GDM1 (cell line): ENCODE results near the gene TNFSF13.
A peak's percentile ranks its signal among the peaks of the same experiment; 100 is the strongest.

ENCODE experiments used
- DNase-seq: peaks from one replicate; lab custom pipeline; 2025; lab: John Stamatoyannopoulos, UW

The TNFSF13 gene, protein sequence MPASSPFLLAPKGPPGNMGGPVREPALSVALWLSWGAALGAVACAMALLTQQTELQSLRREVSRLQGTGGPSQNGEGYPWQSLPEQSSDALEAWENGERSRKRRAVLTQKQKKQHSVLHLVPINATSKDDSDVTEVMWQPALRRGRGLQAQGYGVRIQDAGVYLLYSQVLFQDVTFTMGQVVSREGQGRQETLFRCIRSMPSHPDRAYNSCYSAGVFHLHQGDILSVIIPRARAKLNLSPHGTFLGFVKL

DNA sequence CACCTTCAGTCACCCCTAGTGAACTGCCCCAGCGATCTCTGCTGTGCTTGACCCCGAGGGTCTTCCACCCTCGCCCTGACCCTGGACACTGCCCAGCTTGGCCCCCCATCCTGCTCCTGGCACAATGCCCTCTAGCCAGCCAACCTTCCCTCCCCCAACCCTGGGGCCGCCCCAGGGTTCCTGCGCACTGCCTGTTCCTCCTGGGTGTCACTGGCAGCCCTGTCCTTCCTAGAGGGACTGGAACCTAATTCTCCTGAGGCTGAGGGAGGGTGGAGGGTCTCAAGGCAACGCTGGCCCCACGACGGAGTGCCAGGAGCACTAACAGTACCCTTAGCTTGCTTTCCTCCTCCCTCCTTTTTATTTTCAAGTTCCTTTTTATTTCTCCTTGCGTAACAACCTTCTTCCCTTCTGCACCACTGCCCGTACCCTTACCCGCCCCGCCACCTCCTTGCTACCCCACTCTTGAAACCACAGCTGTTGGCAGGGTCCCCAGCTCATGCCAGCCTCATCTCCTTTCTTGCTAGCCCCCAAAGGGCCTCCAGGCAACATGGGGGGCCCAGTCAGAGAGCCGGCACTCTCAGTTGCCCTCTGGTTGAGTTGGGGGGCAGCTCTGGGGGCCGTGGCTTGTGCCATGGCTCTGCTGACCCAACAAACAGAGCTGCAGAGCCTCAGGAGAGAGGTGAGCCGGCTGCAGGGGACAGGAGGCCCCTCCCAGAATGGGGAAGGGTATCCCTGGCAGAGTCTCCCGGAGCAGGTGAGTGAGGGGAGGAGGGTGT, at the start of gene TNFSF13:
Gene TNFSF13, plus strand, starts transcription at position 207 of the 776 bp plus-strand sequence. Its CDS starts 290 bp downstream, at position 497.
- DNase-seq, result peak; percentile 33

DNA sequence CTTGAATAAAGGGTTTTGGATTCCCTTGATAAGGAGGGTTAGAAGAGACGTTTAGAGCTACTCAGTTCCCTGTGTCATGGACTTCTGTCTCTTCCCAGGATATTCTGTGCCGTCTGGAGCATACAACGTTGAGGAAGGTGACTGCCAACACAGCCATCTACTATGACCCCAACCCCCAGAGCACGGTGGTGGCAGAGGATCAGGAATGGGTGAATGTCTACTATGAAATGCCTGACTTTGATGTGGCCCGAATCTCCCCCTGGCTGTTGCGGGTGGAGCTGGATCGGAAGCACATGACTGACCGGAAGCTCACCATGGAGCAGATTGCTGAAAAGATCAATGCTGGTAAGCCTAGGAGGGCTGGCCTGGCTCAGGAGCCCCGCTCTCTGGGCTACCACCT, 49.7 kb upstream of the TNFSF13 start:
- no peak for DNase-seq

DNA sequence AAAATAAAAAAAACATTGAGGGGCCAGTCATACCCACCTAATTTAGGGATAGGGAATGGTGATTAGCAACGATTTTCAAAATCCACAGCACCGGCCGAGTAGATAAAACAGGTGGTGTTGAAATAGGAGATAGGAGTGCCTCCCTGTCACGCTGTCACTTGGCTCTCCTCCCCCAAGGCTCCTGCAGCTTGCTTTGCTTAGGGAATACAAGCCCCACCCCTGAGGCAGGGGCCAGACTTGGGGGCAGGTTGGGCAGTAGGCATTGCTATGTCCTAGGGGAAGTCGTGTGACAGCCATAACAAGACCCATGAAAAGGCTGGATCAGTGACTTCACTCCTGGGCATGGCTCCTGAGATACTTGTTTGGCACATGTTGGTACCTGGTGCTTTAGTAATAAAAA, 48.6 kb upstream of the TNFSF13 start:
- no peak for DNase-seq

DNA sequence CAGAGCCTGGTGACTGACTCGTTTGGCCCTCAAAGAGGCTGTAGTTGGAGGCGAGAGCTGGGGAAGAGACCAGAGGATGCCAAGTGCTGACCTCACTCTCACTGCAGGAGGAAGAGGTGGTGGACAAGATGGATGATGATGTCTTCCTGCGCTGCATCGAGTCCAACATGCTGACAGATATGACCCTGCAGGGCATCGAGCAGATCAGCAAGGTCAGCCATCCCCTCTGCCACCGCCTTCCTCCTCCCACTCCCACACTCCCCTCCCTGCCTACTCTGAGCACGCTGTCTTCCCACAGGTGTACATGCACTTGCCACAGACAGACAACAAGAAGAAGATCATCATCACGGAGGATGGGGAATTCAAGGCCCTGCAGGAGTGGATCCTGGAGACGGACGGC, 47.4 kb upstream of the TNFSF13 start:
- DNase-seq, result no peak

DNA sequence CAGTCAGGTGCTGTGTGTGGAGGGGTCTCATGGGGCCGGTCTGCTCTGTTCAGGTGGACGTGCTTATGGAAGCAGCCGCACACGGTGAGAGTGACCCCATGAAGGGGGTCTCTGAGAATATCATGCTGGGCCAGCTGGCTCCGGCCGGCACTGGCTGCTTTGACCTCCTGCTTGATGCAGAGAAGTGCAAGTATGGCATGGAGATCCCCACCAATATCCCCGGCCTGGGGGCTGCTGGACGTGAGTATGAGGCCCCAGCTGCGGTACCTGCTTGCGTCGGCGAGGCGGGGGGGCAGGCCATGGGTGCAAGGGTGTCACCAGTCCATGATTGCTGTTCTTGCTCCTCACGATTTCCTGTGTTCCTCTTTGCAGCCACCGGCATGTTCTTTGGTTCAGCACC, 46.4 kb upstream of the TNFSF13 start:
- no peak for DNase-seq

DNA sequence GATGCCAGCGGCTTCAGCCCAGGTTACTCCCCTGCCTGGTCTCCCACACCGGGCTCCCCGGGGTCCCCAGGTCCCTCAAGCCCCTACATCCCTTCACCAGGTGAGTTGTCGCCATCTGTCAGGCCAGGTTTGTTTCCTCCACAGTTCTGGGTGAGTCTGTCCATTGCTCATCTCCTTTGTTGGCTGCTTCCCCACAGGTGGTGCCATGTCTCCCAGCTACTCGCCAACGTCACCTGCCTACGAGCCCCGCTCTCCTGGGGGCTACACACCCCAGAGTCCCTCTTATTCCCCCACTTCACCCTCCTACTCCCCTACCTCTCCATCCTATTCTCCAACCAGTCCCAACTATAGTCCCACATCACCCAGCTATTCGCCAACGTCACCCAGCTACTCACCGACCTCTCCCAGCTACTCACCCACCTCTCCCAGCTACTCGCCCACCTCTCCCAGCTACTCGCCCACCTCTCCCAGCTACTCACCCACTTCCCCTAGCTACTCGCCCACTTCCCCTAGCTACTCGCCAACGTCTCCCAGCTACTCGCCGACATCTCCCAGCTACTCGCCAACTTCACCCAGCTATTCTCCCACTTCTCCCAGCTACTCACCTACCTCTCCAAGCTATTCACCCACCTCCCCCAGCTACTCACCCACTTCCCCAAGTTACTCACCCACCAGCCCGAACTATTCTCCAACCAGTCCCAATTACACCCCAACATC, 45.6 kb upstream of the TNFSF13 start:
- no peak for DNase-seq

DNA sequence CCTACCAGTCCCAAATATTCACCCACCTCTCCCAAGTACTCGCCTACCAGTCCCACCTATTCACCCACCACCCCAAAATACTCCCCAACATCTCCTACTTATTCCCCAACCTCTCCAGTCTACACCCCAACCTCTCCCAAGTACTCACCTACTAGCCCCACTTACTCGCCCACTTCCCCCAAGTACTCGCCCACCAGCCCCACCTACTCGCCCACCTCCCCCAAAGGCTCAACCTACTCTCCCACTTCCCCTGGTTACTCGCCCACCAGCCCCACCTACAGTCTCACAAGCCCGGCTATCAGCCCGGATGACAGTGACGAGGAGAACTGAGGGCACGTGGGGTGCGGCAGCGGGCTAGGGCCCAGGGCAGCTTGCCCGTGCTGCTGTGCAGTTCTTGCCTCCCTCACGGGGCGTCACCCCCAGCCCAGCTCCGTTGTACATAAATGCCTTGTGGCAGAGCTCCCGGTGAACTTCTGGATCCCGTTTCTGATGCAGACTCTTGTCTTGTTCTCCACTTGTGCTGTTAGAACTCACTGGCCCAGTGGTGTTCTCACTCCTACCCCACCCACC, 44.6 kb upstream of the TNFSF13 start:
- DNase-seq, result no peak

DNA sequence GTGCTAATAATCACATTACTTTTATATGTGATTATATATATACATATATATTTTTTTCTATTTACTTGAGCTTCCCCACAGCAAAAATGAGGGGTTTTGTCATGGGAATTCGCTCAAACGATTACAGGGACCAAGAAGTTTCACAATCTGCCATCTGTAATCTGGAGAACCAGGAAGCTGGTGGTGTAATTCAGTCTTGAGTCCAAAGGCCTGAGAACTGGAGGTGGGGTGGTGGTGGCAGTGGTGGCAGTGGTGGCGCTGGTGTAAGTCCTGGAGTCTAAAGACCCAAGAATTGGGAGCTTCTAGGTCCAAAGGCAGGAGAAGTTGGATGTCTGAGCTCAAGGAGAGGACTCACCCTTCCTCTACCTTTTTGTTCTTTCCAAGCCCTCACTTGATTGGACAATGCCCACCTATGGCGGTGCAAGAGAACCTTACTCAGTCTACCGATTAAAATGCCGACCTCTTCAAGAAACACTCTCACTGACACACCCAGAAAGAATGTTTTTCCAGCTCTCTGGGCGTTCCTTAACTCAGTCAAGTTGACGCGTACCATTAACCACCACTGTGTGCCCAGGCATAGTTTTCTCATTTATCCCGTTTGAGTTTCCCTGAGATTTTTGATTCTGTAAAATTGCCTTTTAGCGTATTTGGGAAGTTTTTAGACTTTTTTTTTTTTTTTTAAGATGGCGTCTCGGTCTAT, 42.5 kb upstream of the TNFSF13 start:
- DNase-seq, result no peak

DNA sequence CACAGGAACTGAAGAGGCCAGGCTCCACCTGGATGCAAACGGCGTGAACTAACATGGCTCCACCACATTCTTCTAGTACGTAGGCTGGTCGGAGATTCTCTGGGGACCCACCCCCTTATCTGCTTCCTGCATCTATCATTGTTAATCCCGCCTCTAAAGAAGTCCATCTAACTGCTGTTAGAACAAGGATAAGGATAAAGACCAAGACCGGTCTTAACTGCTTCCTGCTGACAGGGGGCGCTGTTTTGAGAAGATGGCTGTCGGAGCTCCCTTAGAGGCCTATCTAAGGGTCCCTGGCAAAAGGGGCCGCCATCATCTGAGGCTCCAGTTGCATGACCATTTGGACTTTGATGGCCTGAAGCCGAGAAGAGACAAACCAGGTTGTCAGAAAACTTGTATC, 35.5 kb upstream of the TNFSF13 start:
- no peak for DNase-seq

DNA sequence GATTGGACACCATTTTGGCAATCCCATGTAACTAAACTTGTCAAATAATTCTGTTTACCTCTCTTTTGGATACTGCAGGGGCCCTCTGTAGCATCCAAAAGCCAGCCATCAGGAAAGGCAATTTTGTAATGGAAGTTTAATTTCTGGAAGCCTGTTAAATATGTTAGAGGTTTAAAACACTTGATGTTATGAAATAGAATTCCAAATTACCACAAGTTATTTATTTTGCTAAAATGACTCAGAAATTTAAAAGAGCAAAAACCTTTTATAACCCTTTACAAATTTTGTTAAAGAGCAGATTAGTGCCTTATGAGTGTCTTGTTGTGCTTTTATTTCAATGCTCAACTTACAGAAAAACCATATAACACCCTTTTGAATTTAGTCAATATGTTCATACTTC, 29.7 kb upstream of the TNFSF13 start:
- DNase-seq, result no peak

DNA sequence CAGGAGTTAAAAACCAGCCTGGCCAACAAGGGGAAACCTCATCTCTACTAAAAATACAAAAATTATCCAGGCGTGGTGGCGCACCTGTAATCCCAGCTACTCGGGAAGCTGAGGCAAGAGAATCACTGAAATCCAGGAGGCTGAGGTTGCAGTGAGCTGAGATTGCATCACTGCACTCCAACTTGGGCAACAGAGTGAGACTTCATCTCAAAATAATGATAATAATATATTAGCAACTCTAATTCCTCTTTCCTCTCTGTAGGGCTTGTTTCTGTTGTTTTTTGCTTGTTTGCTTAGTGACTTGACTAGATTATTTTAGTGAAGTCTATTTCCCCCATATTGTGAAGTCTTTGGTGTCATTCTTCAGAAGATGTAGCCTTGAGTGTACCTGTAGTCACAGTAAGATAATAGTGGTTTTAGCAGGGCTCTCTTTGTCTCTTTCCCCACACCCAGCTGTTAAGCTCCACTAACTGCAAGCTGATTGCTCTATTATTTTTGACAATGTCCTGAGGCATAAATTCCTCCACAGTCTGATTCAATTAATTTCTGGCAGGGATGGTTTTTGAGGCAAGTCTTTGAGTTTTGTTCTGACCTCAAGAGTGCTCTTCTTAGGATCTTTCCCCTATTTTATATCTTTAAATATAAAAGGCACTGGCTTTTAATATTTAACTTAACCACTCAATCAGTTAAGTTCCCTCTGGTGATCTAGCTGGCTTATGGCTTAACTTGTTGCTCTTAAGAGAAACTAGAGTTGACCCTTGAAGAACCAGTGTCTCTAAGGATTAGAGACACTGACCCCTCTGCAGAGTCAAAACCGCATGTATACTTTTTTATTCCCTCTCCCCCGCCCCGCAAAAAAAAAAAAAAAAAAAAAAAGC, 28.3 kb upstream of the TNFSF13 start:
- no peak for DNase-seq

DNA sequence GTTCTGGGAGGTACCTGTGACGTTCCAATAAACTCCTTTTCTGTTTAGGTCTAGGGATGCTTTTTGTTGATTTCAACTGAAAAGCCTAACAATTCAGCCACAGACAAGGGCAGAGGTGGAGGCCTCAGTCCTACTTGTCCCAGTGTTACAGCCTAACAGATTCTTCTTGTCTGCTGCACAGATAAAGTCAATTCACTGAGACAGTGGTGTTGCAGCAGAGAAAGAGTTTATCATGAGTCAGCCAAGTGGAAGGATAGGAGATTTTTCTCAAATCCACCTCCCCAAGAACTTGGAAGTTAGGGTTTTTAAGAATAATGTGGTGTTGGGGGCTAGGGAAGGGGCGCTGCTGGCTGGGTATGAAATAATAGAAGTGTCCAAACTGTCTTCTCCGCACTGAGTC, 20.5 kb upstream of the TNFSF13 start:
- no peak for DNase-seq

DNA sequence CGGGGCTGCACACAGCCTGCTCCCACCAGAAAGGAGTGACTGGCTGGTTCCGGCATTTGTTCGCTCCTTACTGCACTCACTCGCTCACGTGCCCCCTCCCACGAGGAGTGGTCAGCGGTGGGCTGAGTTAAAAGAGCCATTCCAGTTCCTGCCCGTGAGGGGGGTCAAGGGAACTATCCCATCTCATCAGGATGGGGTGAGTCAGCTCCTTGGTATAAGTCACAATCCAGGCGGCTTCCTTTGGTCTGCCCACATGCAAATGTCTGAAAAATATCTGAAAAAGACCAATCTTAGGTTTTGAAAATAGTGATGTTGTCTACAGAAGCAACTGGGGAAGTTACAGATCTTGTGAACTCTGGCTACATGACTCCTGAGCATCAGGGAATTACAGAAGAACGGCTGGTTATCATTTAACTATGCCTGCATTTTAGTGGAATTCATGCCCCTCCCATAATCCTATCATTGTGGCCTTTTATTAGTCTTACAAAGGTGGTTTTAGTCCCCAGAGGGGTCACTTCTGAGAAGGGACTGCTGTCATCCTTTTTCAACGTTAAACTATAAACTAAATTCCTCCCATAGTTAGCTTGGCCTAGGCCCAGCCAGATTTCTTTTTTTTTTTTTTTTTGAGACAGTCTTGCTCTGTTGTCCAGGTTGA, 19.5 kb upstream of the TNFSF13 start:
- no peak for DNase-seq

DNA sequence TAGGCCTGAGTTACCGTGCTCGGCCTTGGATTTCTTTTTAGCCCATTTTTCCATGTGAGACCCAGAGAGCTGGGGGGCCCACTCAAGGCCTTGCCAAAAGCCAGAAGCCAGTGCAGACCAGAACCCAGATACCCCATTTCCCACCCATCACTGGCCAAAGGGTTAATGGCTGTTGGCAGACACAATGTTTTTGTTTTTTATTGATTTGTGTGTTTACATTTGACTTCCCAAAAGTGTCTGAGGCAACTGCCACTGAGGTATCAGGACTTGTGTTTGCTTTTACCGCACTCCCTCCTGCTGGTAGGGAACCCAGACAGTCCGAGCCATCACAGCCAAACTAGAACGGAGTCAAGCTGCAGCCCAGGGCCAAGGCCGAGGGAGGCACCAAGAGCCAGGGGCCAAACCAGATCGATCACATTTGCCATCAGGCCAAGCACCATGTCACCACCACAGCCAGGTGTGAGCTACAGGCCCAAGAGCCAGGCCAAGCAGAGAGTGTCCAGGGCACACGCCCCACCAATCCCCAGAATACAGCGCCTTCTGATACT, 17.4 kb upstream of the TNFSF13 start:
- DNase-seq, result no peak

DNA sequence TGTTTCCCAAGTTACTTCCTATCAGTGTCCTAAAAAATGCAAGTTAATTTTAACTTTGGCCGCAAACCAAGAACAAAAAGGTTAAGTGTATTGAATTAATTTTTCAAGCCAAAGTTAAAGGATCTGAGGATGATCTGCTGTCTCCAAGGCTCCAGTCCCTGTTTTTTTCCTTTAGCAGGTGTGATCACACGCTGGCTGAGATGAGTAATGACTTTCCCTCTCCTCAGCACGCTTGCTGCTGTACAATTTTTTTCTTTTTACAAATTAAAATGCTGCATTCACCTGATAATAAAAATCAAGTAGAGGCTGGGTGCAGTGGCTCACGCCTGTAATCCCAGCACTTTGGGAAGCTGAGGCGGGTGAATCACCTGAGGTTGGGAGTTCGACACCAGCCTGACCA, 13.6 kb upstream of the TNFSF13 start:
- DNase-seq, result no peak

DNA sequence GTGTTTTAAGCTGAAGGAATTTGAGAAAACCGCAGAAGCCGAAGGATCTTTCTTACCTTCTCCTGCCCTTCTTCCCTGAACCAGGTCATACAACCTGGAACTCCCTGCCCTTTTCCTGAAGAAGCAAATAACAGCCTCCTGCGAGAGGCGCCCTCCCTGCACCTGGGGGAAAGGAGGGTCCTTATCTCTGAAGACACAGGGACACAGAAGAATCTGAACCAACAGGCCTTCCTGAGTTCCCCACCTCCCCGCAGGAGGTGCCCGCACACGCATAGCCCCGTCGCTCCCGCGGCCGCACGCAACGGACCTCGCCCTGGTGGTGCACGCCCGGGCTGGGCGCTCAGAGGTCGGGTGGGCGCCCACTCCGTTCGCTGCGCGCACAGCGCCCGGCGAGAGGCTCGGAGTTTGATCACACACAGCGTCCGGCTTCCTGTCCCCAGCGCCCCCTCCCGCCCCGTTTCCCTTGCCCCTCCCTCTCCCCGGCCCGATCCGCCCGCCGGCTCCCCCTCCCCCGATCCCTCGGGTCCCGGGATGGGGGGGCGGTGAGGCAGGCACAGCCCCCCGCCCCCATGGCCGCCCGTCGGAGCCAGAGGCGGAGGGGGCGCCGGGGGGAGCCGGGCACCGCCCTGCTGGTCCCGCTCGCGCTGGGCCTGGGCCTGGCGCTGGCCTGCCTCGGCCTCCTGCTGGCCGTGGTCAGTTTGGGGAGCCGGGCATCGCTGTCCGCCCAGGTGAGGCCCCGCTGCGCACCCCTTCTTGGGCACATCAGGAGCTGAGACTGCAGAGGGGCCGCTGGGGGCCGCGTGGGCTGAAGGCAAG, 9.8 kb upstream of the TNFSF13 start, which contains the start of gene TNFSF12:
Gene TNFSF12, plus strand, starts transcription at position 474 of the 816 bp plus-strand sequence. Its CDS starts 96 bp downstream, at position 570.
- DNase-seq, result no peak

DNA sequence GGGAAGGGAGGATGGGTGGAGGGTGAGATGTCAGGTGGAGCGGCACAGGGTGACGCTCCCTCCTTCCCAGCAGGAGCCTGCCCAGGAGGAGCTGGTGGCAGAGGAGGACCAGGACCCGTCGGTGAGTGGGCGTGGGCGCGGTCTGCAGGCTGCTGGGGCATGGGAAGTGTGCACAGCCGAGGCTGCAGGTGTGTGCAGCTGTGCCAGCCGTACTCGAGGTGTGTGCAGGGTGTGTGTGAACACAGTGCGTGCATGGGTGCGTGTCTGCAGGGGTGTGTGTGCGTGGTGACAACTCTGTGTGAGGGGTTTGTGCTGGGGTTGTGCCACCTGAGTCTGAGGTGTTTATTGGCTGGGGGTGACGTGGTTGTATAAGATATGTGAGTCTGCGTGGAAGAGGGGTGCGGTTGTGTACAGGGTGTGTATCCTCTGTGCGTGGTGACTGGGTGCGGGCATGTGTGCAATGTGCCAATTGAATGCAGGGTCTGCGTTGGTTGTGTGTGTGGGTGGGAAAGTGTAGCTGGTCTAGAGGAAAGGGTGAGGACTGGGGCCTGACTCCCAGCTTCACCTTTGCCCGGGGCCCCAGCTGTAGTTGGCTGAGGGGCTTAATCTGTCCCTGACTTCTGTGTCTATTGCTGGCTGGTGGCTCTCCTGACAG, 9.0 kb upstream of the TNFSF13 start:
- DNase-seq, result no peak

DNA sequence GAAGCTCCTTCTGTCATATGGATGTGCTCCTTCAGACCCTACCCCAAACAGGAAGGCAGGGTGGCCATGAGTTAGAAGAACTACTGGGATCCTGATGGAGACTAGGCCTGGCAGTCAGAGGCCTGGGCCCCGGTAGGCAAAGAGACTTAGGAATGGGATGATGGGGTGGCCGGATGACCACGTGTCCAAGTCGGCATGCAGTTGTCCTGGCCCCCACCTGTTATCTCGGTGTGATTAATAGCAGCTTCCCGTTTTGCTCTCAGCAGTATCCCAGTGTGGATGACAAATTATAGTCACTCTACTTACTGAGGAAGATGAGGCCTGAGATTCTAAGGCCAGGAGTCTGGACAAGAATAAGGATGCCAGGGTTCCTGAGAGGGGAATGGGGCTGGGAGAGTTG, 8.2 kb upstream of the TNFSF13 start:
- DNase-seq, result no peak

DNA sequence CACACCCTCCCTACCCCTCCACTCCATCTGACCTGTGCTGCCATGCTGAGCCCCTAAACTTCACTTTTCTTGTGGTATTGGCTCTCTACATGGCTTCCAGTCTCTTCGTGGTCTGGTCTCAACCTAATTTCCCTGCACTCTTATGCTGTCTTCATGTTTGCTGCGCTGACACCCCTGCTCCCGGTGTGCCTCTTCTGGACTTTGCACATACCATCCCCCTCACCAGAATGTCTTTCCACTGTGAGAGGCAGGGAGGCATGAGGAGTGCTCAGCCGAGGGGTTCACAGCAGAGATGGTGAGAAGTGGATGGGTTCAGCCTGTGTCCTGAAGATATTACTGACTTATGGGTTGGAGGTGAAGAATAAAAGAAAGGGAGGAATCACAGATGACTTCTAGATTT, 7.2 kb upstream of the TNFSF13 start:
- DNase-seq, result no peak
